Ovary (tissue), 3 donors: ENCODE results near the gene ZDHHC1.

Source experiments
- CTCF ChIP-seq, 3 donors: fragments of 450-650 bp in 2 of 3; fragments of 200-600 bp in 1 of 3; IDR thresholded peaks; one replicate each; pipeline versions ENCODE4 v1.5.1 to v1.8.0; 2016 to 2022; ENCODE audit warnings: antibody characterized with exemption in 3 of 3, mild to moderate bottlenecking in 1 of 3
- EP300 ChIP-seq: sonication (generic); formaldehyde crosslinking; IDR thresholded peaks from one replicate; pipeline ENCODE4 v1.6.1; 2017; ENCODE audit warnings: antibody characterized with exemption
- POLR2A ChIP-seq: fragments of 450-650 bp; IDR thresholded peaks from one replicate; pipeline ENCODE4 v1.6.1; 2017; ENCODE audit warnings: antibody characterized with exemption, mild to moderate bottlenecking, moderate library complexity
- donor health status: DM: no; HTN: no; CAD: no.

DNA sequence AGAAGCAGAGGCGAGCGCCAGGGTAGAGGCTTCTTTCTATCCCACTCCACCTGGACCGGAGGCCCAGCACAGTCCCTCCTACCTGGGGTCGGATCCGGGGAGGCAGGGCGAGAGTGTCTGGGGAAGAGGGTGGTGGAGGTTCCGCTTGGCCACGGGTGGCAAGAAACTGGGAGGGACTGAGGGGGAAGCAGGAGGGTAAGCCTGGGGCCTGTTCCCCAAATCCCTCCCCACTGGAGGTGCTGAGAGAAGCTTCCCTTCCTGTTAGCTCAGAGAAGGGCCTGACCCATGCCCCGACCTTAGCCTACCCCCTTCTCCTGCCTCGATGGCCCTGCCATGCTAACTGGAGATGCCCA, 21.2 kb downstream of the ZDHHC1 start:
- no peak for TF ChIP-seq CTCF (IDR thresholded peaks at IDR 0.05)
- TF ChIP-seq POLR2A, result no peak
- TF ChIP-seq EP300, result no peak
